SKM-1 (cell line): ENCODE results near the gene ASPSCR1.

Source experiments
- DNase-seq: peaks from one replicate; lab custom pipeline; 2025; ENCODE audit not compliant: unreplicated experiment; lab: John Stamatoyannopoulos, UW

The ASPSCR1 gene, protein sequence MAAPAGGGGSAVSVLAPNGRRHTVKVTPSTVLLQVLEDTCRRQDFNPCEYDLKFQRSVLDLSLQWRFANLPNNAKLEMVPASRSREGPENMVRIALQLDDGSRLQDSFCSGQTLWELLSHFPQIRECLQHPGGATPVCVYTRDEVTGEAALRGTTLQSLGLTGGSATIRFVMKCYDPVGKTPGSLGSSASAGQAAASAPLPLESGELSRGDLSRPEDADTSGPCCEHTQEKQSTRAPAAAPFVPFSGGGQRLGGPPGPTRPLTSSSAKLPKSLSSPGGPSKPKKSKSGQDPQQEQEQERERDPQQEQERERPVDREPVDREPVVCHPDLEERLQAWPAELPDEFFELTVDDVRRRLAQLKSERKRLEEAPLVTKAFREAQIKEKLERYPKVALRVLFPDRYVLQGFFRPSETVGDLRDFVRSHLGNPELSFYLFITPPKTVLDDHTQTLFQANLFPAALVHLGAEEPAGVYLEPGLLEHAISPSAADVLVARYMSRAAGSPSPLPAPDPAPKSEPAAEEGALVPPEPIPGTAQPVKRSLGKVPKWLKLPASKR

DNA sequence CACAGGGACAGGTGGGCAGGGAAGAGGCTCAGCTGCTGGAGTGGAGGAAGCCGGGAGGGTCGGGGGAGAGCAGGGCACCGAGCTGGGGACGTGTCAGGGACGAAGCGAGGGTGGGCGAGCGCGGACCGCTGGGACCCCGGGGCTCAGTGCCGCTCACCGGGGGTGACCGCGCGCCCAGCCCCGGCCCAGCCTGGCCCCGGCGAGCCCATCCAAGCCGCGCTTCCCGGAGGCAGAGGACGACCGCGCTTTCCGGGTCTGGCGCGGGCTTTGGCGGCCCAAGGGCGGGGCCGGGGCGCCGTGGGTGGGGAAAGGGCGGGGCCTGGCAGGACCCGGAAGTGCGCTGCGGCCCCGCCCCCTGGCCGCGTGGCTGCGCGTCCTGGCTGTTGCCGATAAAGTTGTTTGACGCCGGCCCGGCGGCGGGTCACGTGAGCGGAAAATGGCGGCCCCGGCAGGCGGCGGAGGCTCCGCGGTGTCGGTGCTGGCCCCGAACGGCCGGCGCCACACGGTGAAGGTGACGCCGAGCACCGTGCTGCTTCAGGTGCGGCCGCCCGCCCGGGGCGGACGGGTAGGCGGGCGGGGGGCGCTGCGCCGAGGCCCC is at the start of gene ASPSCR1:
ASPSCR1 (plus strand) TSS at position 419 of the 598 bp plus-strand sequence; CDS start at position 437, 18 bp downstream.
- DNase-seq: peak; percentile 64

DNA sequence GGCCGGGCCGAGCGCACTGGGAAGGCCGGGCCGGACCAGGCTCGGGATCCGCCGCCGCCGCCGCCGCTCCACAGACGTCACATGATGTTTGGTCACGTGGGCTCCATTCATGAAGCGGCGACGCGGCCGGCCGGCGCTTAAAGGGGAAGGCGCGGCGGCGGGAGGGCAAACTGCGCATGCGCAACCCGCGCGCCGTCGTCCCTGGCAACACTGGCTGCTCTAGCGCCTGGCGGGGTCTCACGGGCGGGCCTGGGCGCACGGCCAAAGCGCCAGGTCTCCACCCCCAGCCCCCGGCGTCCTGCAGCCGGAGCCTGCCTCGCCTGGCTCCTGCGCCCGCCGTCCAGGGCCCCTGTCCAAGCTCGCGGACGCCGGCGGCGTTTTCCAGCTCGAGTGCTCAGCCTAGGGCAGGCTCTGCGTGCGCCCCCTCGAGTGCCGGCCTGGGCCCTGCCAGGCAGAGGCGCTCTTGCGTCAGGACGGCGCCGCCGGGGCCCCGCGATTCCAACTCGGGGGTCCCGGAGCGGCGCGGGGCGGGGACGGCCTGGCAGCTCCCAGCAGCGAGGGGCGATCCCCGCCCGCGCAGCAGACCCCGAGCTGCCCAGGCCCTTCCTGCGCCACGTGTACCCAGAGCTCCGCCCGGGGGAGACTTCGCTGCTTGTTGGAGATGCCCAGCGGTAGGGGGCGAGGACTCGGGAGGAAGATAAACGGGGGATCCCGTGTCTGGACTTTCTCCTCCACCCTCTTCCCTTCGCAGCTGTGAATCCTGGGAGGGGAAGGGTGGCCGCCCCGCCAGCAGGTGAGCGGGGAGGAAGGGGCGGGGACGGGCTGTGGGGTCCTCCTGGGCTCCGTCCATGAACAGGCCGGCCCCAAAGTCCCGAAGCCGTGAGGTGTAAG is 49.5 kb upstream of the ASPSCR1 start, which contains the start of gene MAFG:
MAFG (minus strand) TSS at position 83 of the 891 bp plus-strand sequence. CDS start 4,550 bp downstream, outside the sequence.
- peak; percentile 71 for DNase-seq

DNA sequence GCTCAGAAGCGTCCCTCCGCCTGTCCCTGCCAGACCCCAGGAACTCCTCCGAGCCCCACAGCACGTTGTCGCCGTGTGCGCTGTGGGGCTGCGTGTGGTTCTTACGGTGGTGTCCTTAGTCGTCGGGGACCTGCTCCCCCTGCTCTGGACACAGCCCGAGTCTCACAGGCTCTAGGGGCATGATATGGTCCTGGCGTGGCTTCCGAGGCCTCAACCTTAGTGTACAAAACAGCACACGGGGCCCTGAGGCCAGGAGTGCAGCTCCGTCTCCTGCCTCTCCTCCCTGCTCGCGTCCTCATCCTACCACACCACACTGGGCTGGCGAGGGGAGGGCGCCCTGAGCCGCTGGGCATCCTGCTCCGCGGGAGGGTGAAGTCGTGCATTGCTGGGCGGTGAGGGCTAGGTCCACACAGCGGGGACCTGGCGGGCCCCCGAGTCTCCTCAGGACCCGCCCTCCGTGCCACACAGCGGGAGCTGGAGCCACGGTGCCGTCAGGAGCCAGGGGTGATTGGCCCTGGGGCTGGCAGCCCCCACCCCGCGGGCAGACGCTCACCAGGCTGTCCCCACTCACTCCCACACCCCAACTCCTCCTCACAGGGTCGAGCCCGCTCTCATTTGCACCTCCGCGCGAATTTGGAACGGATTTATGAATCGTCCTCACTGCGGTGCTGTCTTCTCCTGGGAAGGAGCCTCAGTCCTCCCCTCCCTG is 48.7 kb upstream of the ASPSCR1 start:
- no peak for DNase-seq

DNA sequence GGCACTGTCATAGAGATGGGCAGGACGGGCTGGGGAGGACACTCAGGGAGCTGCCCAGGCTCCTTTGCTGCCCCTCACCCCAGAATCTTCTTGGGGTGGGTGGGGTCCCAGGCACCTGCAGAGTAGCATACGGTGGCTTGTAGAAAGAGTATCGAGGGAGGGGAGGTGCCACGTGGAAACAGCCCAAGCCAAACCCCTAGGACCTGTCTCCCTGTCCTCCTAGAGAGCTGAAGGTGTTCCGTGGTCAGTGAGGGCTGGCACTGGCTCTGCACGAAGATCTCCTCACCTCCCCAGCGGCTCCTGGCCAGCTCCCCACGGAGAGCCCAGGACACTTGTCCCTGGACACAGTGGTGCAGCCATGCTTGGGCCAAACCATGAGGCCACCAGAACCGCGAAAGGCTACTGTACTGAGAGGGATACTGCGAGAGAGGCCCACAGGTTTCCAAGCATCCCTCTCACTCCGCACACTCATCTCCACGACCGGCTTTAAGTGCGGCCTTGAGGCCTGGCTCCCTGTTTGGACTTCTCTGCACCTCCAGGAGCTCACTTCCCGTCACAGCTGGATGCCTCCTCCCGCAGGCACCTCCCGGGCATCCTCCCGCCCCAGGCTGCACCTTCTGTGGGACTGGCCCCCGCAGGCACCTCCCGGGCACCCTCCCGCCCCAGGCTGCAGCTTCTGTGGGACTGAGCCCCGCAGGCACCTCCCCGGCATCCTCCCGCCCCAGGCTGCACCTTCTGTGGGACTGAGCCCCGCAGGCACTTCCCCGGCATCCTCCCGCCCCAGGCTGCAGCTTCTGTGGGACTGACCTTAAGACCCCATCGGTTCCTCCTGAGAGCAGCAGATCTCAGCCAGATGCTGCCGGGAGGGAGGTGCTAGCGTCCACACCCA is 47.9 kb upstream of the ASPSCR1 start:
- DNase-seq: no peak

DNA sequence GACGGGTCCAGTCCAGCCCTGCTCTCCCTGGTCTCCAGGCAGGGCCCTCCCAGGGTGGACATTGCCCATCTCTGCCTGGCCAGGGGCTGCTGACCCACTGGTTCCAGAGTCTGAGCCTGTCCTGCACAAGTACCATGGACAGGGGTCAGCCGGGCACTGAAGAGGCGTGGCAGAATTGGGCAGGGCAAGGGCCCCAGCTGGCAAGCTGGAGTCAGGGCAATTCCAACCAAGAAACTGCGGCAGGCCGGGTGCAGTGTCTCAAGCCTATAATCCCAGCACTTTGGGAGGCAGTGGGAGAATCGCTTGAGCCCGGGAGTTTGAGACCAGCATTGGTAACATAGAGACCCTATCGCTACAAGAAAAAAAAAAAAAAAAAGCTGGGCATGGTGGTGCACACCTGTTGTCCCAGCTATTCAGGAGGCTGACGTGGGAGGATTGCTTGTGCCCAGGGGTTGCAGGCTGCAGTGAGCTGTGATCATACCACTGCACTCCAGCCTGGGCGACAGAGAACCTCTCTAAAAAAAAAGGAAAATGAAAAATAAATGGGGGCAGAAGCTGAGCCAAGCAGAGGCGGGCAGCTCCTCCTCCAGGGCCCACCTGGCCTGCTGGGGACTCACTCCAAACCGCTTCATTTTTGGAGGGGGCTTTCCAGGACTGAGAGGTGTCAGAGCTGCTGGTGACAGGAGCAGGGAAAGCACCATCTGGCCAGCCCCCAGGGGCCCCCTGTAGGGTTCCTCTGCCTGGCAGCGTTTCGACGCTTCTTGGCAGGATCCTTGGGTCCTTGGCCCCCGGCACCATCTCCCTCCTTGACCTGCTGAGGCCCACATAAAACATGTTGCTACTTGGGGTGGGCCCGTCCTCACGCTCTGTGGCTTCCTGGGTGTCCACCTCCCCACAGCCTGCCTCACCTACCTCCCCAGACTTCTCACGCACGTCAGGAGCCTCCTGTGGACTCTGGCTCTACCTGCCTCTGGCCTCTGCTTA is 47.0 kb upstream of the ASPSCR1 start:
- no peak for DNase-seq

DNA sequence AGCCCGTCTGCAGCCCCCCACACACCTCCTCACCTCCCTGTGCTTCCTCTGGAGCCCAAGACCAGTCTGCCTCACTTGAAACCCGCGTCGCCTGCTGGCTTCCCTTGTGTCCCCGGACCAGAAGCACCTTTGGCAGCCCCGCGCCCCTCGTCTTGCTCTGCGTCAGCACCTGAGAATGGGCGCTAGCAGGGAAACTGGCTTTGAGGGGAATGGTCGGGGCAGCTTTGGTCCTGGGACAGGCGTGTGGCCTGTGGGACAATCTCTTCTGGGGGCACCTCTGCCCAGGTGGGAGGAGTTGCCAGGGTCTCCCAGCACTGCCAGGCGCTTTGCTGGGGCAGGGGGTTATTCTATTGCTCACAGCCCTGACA is 46.3 kb upstream of the ASPSCR1 start:
- no peak for DNase-seq

DNA sequence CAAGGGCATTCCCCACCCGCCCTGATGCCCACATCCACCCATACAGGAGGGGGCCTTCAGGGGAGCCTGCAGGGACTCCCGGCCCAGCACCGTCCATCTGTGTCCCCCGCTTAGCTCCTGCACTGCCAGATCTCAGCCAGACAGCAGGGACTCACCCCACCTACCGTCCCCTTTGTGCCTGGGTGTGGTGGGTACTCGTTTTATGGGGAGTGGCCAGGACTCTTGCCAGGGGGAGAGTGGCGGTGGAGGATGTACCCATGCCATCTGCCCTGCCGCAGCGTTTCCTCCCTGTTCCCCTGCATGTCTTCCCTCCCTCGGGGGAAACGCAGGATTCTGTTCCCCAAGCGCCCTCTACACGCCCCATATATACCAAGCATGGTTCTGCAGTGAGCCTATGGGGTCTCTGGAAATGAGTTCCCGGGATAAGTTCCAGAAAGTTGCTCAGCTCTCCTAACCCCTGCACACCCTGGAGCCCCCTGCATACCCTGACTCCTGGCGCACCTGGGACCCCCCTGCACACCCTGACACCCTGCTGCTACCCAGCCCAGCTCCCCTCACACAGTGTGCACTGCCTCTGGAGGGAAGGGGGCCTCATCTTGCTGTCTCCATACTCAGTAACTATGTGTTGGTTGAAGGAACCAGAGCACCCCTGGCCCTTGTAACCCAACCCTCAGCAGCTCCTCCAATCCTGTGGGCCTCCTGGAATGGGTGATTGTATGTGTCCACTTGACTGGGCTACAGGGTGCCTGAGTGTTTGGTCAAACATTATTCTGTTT is 45.7 kb upstream of the ASPSCR1 start:
- no peak for DNase-seq

DNA sequence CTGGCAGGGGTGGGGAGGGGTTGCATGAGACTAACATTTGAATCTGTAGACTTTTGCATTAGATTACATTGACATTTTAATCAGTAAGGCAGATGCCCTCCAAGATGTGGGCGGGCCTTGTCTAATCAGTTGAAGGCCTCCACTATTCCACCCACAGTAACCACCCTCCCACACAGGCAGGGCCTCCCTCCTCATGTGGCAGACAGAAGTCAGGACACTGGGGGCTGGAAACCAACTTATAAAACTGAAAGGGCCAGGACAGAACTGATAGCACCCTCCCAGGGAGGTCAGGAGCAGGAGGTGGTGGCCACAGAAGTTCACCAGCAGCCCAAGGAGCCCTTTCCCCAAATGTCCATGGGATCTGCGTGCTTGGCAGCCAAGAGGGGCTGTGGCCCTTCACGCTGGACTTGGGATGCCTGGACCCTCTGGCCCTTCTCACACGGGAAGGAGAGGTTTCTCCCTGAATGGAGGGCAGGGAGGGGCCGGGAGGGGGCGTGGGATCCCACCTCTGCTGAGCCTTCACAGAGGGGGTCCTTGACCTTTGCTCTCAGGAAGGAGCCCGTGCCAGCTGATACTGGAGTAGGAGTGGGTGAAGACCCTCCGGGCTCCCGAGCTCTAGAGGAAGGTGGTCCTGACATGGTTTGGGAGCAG is 45.0 kb upstream of the ASPSCR1 start:
- no peak for DNase-seq

DNA sequence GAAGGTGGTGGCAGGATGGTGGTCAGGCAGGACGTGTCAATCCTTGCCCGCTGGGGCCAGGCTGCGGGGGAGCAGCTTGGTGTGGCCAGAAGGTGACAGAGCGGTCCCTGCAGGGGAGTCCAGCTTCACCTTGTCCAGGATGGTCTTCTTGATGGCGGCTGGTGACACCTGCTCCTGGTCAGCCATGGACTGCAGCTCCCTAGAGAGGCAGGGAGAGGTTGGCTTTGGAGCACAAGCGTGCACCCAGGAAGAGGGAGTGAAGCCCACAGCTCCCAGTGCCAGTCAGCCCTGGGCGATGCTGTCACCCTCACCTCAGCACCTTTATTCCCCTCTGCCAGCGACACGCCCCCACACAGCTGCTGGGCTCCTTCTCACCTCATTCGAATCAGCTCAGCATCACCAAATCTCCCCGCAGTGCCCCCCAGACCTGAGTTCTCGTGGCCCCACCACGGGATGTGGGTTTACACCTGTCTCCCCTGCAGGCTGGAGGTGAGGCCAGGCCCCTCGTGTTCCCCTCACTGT is 44.2 kb upstream of the ASPSCR1 start:
- no peak for DNase-seq

DNA sequence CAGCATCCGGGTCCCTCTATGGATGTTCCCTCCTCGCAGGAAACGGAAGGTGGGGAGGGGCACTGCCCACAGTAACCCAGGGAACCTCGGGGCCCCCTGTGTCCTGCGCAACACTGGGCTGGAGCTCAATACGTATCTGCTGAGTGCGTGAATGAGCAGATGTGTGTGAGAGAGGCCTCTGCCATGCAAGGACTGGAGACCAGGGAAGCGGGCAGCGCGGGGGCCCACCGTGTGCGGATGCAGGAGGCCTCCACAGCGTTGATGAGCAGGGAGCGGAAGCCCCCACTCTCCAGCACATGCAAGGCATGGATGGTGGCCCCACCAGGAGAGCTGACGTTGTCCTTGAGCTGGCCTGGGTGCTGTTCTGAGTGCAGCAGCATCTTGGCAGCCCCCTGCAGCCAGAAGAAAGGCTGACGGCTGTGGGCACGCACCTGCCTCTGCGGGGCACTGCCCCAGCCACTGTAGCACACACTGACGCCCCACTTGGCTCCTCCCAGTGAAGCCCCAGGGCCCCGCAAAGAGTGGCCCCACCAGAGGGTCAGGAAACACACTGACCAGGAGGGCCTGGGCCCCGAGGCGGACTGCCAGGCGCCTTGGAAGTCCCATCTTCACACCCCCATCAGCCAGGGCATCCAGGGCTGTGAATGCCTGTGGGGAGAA is 43.2 kb upstream of the ASPSCR1 start:
- no peak for DNase-seq

DNA sequence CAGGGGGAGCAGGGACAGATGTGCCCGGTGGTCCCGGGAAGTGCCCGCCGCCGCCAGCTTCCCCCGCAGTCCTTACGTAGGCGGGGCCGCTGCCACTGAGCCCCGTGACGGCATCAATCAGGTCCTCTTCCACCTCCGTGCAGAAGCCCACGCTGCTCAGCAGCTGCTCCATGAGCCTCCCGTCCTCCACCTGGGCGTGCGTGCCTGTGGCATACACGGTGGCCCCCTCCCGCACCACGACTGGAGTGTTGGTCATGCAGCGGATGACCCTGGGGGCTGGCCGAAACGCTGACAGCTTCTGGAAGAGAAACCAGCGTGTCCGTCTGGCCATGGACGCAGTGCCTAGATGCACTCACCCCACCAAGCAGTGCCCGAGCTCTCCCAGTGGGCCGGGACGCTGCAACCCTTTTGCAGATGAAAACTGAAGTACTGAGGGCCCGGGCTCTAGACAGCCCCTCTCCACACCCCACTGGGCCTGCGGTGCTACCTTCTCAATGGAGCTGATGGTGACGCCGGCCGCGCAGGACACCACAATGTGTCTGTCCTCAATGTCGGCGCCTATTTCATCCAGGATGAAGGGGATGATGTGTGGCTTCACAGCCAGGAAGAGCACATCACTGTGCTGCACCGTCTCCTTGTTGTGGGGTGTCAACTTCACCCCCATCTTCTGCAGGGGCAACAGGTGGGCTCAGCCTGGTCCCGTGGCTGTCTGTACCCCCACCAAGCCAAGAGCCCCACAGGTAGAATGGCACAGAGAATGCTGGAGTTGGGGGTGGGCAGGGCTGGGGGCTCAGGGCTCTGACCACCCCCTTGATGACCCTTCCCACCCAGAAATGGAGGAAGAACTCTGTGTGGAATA is 42.4 kb upstream of the ASPSCR1 start:
- no peak for DNase-seq

DNA sequence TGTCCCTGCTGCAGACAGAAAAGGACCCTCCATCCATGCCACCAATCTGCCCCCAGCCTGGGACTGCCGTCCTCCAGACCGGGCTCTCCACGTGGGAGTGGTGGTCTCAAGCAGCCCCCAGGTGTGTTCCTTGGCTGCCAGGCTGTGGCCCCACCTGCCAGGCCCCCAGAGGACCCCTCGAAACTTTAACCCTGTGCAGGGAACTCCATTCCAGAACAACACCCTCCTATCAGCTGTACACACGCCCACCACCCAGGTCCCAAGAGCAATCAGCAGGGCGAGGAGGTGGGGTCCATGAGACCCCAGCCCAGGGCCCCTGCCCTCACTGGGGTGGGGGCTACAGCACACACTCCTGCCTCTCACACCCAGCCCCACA is 41.7 kb upstream of the ASPSCR1 start:
- no peak for DNase-seq

DNA sequence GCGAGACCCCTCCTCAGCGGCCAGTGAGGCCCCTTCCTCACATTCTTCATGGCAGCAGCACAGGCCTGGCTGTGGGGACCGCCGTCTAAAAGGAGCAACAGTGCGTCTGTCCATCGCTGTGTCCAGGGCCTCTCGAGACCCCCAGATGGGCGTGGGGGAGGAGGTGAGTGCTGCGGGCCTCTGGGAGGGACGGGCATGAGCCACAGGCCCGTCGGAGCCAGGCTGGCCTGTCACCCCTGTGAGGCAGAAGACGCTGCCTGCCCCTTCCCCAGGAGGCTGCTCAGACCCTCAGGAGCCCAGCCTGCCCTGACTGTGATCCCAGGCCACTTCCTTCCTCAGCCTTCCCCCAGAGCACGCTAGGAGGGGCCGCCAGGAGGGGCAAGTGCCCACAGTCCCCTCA is 38.2 kb upstream of the ASPSCR1 start:
- no peak for DNase-seq

DNA sequence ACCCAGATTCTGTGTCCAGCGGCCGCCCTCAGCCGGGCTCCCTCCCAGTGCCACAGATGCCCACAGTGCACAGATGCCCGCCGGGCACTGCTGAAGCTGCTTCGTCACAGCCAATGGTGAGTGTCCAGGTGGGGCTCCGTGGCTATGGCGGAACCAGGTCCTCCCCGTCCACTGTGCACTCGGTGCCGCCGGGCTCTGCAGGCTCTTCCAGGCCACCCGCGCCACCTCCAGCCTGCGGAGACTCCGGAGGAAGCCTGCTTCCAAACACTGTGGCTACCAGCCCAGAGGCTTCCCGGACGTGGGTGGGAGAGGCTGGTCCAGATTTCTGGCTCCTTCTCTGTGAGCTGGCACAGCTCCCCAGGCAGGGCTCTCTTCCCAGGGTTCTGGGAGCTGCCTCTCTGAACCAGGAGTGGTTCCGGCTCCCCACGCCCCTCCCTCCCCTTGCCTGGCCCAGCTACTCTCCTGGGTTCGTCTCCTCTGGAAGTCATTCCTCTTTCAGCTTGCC is 37.5 kb upstream of the ASPSCR1 start:
- no peak for DNase-seq
